T-helper 22 cell (primary cell): ENCODE data around the gene GNAS.
"Not testable (repeated sequence)": the region's sequence is repeated elsewhere in the genome, so short reads cannot be mapped to it uniquely, and the experiment has no call there.

Experiments
- DNase-seq: peaks from one replicate; pipeline ENCODE4 v3.0.0-alpha.2; 2020; ENCODE audit warnings: low read depth

Gene GNAS

DNA sequence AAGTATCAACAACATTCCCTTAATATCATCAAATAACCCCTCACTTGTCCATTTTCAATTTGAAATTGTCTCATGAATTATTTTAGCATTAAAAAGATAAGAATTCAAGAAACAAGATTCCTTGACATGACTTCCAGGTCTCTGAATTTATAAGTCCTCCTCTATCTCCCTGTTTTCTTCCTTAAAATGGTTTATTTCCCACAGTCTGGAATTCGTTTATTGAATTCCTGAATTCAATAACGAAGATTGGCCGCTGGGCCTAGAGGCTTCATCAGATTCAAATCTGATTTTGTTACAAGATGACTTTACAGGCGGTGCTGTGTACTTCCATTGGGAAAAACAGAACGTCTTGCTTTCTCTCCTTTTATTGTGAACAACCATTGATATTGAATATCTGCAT lies 79.7 kb downstream of the GNAS start:
- no peak for DNase-seq

DNA sequence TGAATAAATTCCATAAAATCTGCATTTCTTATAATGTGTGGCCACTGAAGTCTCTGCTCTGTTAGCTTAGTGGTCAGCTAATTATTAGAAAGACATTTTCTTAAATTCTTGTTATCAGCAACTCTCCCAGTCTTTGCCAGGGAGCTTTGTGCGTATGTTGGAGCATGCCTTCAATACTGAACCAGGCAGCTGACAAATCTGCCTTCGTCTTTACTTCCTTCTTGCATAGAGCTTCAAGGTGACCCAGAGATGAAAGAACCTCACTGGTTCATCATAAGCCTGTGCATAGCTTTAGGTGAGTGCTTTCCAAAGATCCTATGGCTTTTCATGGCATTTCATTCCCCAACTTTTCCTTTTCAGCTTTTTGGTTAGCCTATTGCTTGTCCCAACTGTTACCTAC lies 85.6 kb downstream of the GNAS start:
- DNase-seq, result no peak

DNA sequence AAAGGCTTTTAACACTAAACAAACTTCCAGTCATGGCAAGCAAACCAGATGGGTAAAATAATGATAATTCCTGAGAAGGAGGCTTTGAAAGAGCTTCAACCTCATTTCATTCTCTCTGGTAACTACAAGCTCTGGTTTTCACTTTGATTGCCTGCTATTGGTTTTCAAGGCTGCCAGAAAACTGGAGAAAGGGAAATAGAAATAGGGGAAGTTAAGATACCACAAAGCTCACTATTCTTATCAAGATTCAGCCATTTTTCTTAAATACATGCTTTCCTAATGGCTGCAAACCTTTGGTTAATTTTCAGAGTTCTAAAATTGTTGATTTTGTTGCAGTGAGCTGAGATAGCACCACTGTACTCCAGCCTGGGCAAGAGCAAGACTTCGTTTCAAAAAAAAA lies 86.0 kb downstream of the GNAS start:
- no peak for DNase-seq

DNA sequence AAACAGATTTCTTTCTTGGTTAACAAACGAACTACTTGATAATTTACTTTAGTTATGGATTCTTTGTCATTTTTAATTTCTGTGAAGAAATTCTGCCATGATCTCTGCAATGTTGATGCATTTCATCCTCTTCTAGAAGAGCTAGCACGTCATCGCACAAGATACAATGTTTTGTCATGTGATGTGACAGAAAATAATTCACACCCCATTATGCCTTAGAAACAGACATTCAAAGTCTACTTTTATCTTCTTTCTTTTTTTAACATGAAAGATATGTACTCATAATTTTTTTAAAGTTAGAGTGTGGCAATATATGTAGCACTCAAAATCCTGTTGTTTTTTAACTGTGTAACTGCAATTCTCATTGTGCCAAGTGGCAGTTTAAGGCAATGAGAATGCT lies 89.0 kb downstream of the GNAS start:
- DNase-seq, result no peak

DNA sequence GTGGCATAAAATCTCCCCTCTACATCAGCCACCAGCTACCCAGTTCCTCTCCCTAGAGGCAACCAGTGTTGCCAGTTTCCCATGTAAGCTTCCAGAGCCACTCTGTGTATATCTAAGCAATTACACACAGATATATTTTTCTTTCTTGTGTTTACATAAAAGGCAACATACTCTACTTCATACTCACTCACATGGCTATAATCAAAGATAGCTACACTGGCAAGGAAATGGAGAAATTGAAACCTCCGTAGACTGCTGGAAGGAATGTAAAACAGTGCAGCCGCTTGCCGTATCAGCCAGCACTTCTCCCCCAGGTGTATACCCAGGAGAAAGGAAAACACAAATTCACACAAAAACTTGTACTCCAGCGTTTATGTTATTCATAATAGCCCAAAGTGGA lies 90.0 kb downstream of the GNAS start:
- no peak for DNase-seq

DNA sequence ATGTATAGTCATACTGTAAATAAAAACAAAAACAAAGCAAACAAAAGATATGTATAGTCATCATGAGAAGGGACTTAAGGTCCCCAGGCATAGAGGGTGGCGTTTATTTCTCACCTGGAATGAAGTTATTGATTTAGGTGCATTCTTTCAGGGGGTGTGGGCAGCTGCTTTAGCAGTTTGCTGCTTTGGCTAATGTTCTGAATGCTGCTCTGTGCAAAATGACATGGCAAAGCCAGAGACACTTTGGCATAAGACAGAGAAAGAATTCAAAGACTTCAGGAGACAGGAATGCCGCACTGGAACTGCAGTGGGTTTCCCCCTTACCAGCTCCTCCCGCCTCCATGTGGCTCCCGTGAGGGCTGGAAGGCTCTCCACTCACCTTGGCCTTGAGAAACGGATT lies 92.1 kb downstream of the GNAS start:
- DNase-seq, result no peak

- DNase-seq, result no peak
Measured at GRCh38 chr20:58945965-58946631, 93.6 kb downstream of the GNAS start.

DNA sequence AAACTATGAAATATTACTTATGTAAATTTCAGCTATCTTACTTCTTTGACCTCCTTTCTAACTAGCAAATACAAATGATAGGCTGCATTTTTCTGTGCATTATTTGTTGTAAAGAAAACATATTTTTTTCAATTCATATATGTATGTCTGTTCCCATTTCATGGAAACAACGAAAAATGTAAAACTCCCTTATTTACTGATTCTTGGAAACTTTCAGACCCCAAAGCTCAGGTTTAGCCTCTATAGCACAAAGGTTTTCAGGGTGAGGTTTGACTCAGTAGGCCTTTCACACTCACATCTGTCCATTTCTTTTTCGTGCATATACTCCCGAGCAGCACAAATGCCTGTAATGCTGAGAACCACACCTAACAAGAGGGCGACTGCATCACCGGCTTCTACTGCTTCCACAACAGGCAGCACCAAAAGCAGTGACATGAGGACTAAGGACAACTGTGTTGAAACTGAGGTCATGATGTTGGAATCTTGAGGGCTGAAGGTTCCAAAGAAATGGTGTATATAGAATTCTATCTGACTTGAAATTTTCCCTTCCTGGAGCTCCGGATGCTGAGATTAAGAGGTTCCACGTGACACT lies 95.4 kb downstream of the GNAS start:
- DNase-seq, result not testable (repeated sequence)

DNA sequence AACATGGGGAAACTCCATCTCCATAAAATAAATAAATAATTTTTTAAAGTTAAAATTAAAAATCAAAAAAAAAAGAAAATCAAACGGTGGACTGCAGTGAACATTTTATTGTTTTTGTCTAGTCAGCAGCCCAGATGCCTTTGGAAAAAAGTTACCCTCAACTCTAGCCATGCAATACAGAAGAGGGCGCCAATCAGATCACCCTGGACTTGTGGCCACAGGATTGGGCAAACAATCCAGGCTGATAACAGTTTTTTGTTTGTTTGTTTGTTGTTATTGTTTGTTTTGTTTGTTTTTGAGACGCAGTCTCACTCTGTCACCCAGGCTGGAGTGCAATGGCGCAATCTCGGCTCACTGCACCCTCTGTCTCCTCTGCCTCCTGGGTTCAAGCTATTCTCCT lies 98.1 kb downstream of the GNAS start:
- no peak for DNase-seq

DNA sequence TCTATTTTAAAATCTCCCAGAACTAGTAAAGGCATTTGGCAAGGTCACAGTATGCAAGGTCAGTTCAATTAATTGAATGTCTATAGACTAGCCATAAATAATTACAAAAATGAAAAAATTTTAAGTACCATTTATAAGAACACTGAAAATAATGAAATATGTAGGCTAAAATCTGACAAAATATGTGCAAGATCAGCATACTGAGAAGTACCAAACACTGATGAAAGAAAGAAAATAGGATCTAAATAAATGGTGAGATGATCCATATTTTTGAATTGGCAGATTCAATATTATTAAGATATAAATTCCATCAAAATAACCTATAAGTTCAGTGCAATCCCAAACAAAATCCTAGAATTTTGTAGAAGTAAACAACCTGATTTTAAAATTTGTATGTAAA lies 100.5 kb downstream of the GNAS start:
- no peak for DNase-seq

- no peak for DNase-seq
Measured at GRCh38 chr20:58956078-58956477, 103.6 kb downstream of the GNAS start.

DNA sequence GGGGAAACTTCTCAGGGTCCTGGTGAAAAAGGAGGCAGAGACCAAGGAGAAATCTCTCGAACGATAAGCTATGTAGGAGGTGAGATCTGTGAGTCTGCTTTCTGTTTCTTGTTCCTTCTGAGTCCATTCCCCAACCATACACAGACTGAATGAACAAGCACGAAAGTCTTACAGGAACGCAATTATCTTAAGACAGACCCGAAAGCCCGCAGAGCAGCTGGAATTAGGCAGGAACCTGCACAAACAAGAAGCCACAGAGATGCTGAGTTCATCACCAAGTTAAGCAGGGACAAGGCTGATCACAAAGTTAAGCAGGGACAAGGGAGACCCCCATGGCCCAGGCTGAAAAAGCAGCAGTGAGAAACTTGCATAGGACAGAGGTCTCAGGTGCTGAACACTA lies 107.1 kb downstream of the GNAS start:
- DNase-seq, result no peak
